ENCODE data around the gene LPXN.

Gene LPXN

GRCh38 chr11:58524232-58525036 lies 51.2 kb downstream of the LPXN start:
- DNase-seq (ENCODE audit: low spot score), result peak; percentile 77

GRCh38 chr11:58513747-58514367 lies 61.8 kb downstream of the LPXN start:
- peak; percentile 27 for DNase-seq (ENCODE audit: low spot score)

- no peak for DNase-seq (ENCODE audit: low spot score)
Observed at GRCh38 chr11:58511636-58512035, 64.0 kb downstream of the LPXN start.

- DNase-seq (ENCODE audit: low spot score), result no peak
Observed at GRCh38 chr11:58509748-58510147, 65.9 kb downstream of the LPXN start.

DNA sequence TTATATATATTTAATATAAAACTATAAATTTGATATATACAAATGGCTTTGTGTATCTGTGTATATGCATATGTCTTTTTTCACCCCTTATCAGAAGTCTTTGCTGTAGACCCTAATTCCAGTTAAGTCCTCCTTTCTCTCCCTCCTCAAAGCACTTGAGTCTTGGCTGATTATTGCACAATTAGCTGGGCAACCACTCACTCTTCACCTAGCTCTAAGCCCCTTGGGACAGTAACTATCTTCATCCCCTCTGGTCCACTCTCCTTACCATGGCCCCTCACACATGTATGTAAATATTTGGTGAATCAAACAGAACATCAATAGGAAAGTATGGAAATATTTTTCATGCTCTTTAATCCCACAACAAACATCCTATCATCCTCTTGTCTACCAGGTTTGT lies 66.8 kb downstream of the LPXN start:
- no peak for DNase-seq (ENCODE audit: low spot score)

GRCh38 chr11:58508005-58508404 lies 67.7 kb downstream of the LPXN start, which contains the start of gene OR5B21:
Gene OR5B21 (minus strand): TSS chr11:58508105. CDS start chr11:58508105, 0 bp downstream.
- no peak for DNase-seq (ENCODE audit: low spot score)

GRCh38 chr11:58507355-58507754 lies 68.3 kb downstream of the LPXN start:
- DNase-seq (ENCODE audit: low spot score), result no peak

DNA sequence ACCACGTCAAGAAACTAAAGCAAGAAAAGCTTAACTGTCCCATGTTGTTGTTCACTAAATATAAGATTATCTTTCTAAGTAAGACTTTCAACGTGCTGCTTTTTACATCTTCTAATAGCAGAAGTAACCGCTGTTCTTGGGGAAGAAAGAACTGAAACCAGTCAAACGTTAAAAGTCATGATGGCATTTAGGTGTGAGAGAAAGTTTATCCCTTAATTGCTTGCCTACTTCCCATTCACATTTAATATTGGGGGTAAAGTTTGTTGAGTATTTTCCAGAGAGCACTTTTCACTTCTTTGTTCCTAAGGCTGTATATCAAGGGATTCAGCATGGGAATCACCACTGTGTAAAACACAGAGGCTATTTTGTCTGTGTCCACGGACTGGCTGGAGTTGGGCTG lies 68.7 kb downstream of the LPXN start:
- no peak for DNase-seq (ENCODE audit: low spot score)

GRCh38 chr11:58505849-58506248 lies 69.8 kb downstream of the LPXN start:
- no peak for DNase-seq (ENCODE audit: low spot score)

DNA sequence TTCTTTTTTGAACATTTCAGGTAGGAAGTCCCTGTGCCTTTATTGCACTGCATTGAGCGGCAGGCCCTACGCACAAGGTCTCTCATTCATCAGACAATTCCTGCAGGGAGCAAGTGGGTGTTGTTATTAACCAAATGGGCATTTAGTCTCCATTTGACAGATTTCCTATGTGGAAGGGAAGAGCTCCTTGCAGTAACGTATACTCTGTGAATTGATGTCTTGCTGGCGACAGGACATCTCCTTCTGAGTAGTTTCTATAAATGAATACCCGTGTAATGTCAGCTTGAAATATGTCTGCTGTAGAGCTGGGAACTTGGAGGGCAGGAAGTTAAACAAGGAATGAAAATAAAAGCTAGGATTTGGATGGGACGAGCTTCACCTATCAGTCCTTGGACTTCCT lies 71.4 kb downstream of the LPXN start:
- no peak for DNase-seq (ENCODE audit: low spot score)

DNA sequence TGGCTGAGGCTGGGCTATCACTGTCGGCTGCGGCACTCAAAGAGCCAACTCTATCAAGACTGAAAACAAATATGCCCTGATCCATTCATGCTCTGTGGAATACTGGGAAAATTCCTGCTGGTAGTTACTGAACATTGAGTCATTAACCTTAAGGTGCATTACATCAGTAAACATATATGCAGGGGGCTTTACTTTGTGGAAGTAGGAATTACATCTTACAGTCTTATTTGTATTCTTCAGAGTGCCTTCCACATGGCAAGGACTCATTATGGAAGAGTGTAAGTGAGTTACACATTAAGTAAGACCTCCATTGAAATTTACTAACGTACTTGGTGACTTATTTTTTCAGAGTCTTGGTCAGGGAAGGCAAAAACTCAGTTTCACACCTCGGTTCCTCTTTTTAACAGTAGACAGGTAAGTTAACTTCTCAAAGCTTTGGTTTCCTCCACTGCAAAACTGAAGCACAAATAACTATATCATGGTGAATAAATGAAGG lies 72.2 kb downstream of the LPXN start:
- no peak for DNase-seq (ENCODE audit: low spot score)

- no peak for DNase-seq (ENCODE audit: low spot score)
Observed at GRCh38 chr11:58502004-58502403, 73.7 kb downstream of the LPXN start.

DNA sequence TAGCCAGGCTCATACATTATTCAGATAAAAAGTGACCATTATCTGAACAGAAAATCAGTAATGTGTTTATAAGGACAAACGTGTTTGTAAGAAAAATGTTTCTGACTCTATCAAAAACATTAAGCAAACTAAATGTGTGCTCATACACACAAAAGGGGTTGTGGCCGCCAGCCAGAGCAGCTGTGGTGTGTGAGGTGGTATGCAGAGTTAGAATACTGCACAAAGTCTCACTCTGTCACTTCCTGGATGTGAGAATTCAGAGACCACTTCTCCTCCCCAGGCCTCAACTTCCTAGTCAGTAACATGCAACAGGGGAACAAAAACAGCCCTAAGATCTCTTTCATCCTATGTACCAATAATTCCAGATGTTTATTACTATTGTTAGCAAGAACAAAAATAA lies 77.2 kb downstream of the LPXN start:
- DNase-seq (ENCODE audit: low spot score), result no peak

DNA sequence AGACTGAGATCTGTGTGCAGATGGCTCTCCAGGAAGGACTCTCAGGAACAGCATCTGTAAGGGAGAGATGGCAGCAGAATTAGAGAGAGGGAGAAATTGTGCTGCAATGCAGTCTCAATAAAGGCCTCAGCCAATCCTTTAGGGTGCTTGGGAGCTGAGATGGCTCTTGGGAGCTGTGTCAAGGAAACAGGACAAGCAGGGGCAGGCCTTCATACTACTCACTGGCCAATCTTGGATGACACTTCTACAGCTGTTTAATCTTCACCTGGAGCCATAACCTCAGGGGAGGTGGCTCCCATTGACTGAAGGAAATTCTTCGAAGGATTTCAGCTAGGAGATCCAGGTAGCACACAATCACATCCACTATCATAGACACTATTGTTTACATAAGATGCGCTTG lies 77.7 kb downstream of the LPXN start:
- DNase-seq (ENCODE audit: low spot score), result no peak

- no peak for DNase-seq (ENCODE audit: low spot score)
Observed at GRCh38 chr11:58495906-58496305, 79.8 kb downstream of the LPXN start.

GRCh38 chr11:58494101-58494500 lies 81.6 kb downstream of the LPXN start:
- DNase-seq (ENCODE audit: low spot score), result no peak

DNA sequence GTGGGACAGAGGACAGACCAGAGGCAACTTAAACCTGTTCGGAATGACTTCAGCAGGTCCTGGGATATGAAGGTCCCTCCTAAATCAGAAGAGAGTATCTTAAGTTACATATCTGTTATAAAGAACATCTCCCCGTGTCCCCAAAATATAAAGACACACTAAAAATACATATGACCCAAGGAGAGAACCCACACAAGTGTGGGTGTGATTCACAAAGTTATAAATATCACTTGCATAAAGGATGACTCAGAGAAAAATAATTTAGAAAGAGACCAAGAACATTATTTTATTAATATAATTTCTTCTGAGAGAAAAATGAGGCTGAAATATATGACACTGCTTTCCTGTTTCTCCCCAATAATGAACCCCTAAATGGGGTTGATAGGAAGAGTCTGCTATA lies 82.0 kb downstream of the LPXN start:
- DNase-seq (ENCODE audit: low spot score), result no peak

DNA sequence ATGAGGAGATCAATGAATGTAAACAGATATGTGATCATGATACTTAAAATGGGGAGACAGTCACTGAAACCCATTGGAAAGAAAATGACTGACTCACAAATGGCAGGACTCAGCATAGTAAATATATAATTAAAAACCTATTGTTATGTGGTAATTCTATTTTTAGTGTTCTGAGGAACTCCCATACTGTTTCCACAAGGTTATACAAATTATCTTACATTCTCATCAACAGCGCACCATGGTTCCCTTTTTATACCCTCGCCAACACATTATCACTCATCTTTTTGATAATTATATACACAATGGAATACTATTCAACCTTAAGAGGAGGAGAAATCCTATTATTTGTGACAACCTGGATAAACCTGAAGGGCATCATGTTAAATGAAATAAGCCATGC lies 84.8 kb downstream of the LPXN start:
- no peak for DNase-seq (ENCODE audit: low spot score)

GRCh38 chr11:58487170-58487569 lies 88.5 kb downstream of the LPXN start:
- no peak for DNase-seq (ENCODE audit: low spot score)

GRCh38 chr11:58485961-58486360 lies 89.7 kb downstream of the LPXN start:
- no peak for DNase-seq (ENCODE audit: low spot score)
